ENCODE data around the gene UBL4B. TPM values are rescaled to one million over a fixed set of nuclear protein-coding genes. Genes with fewer than 3 reads are reported as not detected.

UBL4B gene
- total RNA-seq, 4 donors from 2014 or later, result 0.27 to 0.67 TPM; not detected in 2

- peaks cover 78% of the 10 kb centered on the region for H3K27me3 ChIP-seq
- no peak for ATAC-seq
- no CpG with 5 or more reads among the region's 64 CpGs for WGBS, 2 donors (ENCODE audit: low coverage in 1 of 2)
These were observed 42.6 kb upstream of the UBL4B start for GRCh38 chr1:110069404-110070281.

GRCh38 chr1:110070282-110070669 is 42.0 kb upstream of the UBL4B start:
- peaks cover 0 to 8% (median 0%) of the 10 kb centered on the region in 3 donors for H3K9me3 ChIP-seq
- peaks cover 81% of the 10 kb centered on the region for H3K27me3 ChIP-seq
- H3K36me3 ChIP-seq, result no peaks in the 10 kb centered on the region
- peak overlapping the region in 1 of 2 donors; percentile 39 for H3K4me3 ChIP-seq
- no peak overlapping the region for H3K27ac ChIP-seq
- TF ChIP-seq POLR2A (IDR thresholded peaks at IDR 0.05) (no peak), EP300 (IDR thresholded peaks at IDR 0.05) (no peak), CTCF (IDR thresholded peaks at IDR 0.05) (no peak), POLR2AphosphoS5 (IDR thresholded peaks at IDR 0.05) (no peak)
- no peak for ATAC-seq
- no CpG with 5 or more reads among the region's 52 CpGs for WGBS, 2 donors (ENCODE audit: low coverage in 1 of 2)
- H3K4me1 ChIP-seq, result peaks cover 0 to 38% (median 16%) of the 10 kb centered on the region in 3 donors

More at GRCh38 chr1:110069404-110070281, 42.6 kb upstream of the UBL4B start:
- TF ChIP-seq POLR2AphosphoS5 (IDR thresholded peaks at IDR 0.05) (no peak), POLR2A (IDR thresholded peaks at IDR 0.05) (no peak), EP300 (IDR thresholded peaks at IDR 0.05) (no peak), CTCF (IDR thresholded peaks at IDR 0.05) (no peak)
- H3K9me3 ChIP-seq, result peaks cover 0 to 8% (median 0%) of the 10 kb centered on the region in 3 donors
- peaks cover 0 to 38% (median 16%) of the 10 kb centered on the region in 3 donors for H3K4me1 ChIP-seq
- no peaks in the 10 kb centered on the region for H3K36me3 ChIP-seq
- H3K27ac ChIP-seq, result no peak overlapping the region
- H3K4me3 ChIP-seq, result peak overlapping the region in 1 of 2 donors; percentile 39

GRCh38 chr1:110070671-110071242 is 41.5 kb upstream of the UBL4B start, which contains the start of gene ALX3:
ALX3 (minus strand) TSS chr1:110070672; CDS start chr1:110070612, 60 bp downstream.
- Histone ChIP-seq H3K4me1 (peaks cover 0 to 38% (median 16%) of the 10 kb centered on the region in 3 donors), H3K9me3 (peaks cover 0 to 8% (median 0%) of the 10 kb centered on the region in 3 donors), H3K27me3 (peaks cover 86% of the 10 kb centered on the region), H3K4me3 (peak within 1 kb of the TSS in 1 of 2 donors; percentile 39), H3K36me3 (no peaks in the 10 kb centered on the region), H3K27ac (no peak within 1 kb of the TSS)
- no peak for ATAC-seq
- WGBS, 2 donors (ENCODE audit: low coverage in 1 of 2), result no CpG with 5 or more reads among the region's 27 CpGs
- no peak for TF ChIP-seq EP300 (IDR thresholded peaks at IDR 0.05)
- TF ChIP-seq POLR2AphosphoS5 (IDR thresholded peaks at IDR 0.05), result no peak
- no peak for TF ChIP-seq CTCF (IDR thresholded peaks at IDR 0.05)
- no peak for TF ChIP-seq POLR2A (IDR thresholded peaks at IDR 0.05)

GRCh38 chr1:110074166-110074565 is 38.1 kb upstream of the UBL4B start:
- TF ChIP-seq CTCF (IDR thresholded peaks at IDR 0.05), result no peak
- Histone ChIP-seq H3K27ac (no peak overlapping the region), H3K9me3 (no peaks in the 10 kb centered on the region), H3K36me3 (no peaks in the 10 kb centered on the region), H3K4me1 (peaks cover 0 to 19% (median 11%) of the 10 kb centered on the region in 3 donors), H3K27me3 (peaks cover 72% of the 10 kb centered on the region), H3K4me3 (no peak overlapping the region)
- 69 to 76% methylated on average over 4 of the region's 4 CpGs for WGBS, 2 donors (ENCODE audit: low coverage in 1 of 2)
- ATAC-seq, result no peak

Measured in gastroesophageal sphincter (tissue), 4 donors.